ENCODE measurements around the gene CPNE2.

DNA sequence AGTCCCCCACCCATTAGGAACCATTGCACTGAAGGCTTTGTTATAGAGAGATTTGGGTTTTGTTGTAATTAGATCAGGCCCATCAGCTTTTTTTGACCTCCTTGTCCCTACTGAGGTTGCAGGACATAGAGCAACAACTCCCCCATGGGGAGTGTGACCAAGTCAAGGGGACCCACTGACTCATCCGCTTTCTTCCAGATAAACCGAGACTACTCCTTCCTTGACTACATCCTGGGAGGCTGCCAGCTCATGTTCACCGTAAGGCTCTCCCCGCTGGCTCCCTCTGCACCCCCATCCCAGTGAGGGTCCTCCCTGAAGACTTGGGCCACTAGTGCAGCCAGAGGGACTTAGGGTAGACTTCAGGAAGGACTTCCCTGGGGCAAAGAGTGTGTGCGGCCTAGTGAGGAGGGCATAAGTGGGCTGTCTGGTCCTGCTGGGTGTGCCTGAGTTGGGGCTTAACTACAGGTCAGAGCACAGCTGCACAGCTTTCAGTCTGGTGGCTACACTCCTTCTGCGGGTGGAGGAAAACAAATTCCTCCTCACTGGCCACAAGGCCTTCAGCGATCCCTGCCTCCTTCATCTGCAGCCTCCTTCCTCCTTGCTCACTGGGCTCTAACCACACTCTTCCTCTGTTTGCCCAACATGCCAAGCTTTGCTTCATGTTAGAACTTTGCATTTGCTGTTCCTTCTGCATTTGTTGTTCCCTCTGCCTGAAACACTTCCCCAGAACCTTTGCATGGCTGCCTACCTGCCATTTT lies 31.0 kb downstream of the CPNE2 start:
- TF ChIP-seq, protein P1, sequence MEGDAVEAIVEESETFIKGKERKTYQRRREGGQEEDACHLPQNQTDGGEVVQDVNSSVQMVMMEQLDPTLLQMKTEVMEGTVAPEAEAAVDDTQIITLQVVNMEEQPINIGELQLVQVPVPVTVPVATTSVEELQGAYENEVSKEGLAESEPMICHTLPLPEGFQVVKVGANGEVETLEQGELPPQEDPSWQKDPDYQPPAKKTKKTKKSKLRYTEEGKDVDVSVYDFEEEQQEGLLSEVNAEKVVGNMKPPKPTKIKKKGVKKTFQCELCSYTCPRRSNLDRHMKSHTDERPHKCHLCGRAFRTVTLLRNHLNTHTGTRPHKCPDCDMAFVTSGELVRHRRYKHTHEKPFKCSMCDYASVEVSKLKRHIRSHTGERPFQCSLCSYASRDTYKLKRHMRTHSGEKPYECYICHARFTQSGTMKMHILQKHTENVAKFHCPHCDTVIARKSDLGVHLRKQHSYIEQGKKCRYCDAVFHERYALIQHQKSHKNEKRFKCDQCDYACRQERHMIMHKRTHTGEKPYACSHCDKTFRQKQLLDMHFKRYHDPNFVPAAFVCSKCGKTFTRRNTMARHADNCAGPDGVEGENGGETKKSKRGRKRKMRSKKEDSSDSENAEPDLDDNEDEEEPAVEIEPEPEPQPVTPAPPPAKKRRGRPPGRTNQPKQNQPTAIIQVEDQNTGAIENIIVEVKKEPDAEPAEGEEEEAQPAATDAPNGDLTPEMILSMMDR (IDR thresholded peaks at IDR 0.05), result no peak
- TF ChIP-seq POLR2AphosphoS5 (IDR thresholded peaks at IDR 0.05) (no peak), POLR2A (IDR thresholded peaks at IDR 0.05; ENCODE audit: low read depth) (no peak), EP300 (IDR thresholded peaks at IDR 0.05) (no peak)
